ENCODE measurements around the gene ATG9B.

ATG9B gene

DNA sequence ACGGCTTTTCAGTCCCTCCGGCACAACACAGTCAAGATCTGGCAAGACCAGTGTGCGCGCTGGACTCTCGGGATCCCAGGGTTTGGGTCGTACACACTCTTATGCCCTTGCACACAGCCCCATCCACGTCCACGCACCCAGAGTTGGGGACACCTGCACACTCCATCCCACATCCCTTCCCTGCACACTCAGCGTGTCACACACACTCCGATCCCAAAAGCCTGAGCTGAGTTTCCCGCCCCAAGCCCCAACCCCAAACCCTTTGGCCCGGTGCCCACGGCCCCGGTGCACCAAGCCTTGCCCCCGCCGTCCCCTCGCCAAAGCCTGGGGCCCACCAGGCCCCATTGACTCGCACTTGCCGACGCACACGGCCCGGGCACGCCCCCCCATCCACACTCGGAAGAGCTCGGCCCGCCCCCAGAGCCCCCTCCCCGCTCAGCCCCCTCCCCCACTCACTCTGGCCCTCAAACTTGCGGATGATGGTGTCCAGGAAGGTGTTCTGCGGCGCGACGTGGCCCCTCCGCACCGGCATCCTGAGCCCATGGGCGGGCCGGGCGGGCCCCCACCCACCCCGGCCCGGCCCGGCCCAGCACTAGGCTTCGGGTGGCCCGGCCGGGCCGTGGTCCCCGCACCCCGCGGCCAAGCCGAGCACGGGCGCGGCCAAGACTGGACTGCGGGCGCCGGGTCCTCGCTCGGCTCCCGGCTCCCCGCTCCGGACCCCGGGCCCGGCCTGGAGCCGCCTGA, 46.7 kb downstream of the ATG9B start:
- no peak overlapping the region for H3K4me3 ChIP-seq (ENCODE audit: low read depth, low read length)
- no peaks in the 10 kb centered on the region for H3K4me1 ChIP-seq (ENCODE audit: control insufficient read depth, insufficient read depth, low read length, unreplicated experiment)
- H3K79me2 ChIP-seq (ENCODE audit: control insufficient read depth, insufficient read depth, low read length, unreplicated experiment), result no peaks in the 10 kb centered on the region
- no peak overlapping the region for H3K27ac ChIP-seq (ENCODE audit: low read depth, low read length)
- H3K36me3 ChIP-seq (ENCODE audit: insufficient read depth, low read length), result no peaks in the 10 kb centered on the region
- H2AFZ ChIP-seq (ENCODE audit: low read length, unreplicated experiment), result no peak overlapping the region
- H3K27me3 ChIP-seq (ENCODE audit: insufficient read depth, low read length), result peaks cover 92% of the 10 kb centered on the region

DNA sequence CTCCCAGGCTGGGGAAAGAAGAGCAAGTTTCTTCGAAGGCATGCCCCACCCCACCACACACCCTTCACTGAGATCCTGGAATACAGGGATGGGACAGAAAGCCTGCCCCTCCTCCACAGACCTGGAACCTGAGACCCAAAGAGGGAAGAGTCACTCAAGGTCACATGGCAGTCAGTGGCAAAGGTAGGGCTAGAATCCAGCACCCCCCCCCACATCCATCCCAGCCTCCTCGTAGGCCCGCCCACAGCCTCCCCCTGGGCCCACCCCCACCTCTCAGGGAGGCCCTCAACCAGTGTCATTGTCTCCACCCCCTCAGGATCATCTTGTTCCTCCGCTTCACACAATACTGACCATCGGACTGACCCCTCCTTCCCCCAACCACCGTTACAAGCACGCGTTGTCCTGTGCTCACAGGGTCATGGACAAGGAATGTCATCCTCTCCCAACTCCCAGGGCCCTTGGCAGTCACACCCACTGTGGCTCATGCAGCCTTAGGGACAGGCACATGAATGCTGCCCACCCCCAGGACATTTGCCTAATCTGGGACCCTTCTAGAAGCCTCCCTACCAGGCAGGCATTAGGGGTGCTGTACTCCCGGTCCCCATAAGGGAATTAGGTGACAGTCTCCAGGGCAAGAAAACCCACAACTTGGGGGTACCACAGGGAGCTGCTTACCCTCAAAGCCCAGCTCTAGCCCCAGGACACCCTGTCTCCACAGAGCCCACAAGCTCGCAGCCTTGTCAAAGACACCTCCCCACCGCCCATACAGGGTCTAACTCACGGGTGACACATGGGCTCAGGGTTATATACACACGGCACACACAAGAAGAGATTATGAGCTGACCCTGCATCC, 47.5 kb downstream of the ATG9B start:
- Histone ChIP-seq H3K4me1 (ENCODE audit: control insufficient read depth, insufficient read depth, low read length, unreplicated experiment) (no peaks in the 10 kb centered on the region), H3K79me2 (ENCODE audit: control insufficient read depth, insufficient read depth, low read length, unreplicated experiment) (no peaks in the 10 kb centered on the region), H3K36me3 (ENCODE audit: insufficient read depth, low read length) (no peaks in the 10 kb centered on the region), H2AFZ (ENCODE audit: low read length, unreplicated experiment) (no peak overlapping the region), H3K27ac (ENCODE audit: low read depth, low read length) (no peak overlapping the region), H3K4me3 (ENCODE audit: low read depth, low read length) (no peak overlapping the region), H3K27me3 (ENCODE audit: insufficient read depth, low read length) (peaks cover 89% of the 10 kb centered on the region)

DNA sequence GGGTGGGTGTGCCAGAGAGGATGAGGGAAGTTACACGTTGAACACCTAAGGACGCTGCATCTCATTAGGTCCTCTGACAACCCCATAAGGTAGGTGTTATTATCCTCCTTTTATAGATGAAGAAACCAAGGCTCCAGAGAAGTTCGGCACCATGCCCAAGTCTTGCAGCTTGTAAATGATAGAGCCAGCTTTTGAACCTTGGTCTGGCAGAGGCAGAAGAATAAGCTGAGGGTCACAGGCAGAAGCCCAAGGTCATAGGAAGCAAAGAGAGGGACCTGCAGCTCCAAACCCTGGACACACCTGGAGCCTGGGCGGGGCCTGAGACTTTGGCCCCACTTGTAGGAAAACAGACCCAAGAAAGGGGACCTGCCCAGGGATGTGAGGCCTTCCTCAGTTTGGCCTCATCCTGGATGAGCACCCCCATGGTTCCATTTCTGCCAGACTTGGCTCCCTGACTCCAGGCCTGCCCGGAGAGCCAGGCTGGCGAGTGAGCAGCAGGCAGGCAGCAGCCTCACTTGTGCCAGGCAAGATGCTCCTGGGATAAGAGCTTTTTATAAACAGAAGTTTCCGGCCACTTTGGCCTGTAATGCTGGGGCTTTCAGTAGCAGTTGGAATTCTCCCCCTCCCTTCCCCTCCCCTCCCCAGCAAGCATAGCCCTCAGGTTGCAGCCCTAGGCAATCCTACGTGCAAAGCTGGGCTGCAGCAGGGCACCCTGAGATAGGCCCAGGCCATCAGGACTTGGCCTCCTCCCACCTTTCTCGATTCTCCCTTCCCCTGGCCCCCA, 48.6 kb downstream of the ATG9B start:
- peaks cover 82% of the 10 kb centered on the region for H3K27me3 ChIP-seq (ENCODE audit: insufficient read depth, low read length)
- H3K4me1 ChIP-seq (ENCODE audit: control insufficient read depth, insufficient read depth, low read length, unreplicated experiment), result no peaks in the 10 kb centered on the region
- H3K4me3 ChIP-seq (ENCODE audit: low read depth, low read length), result no peak overlapping the region
- H3K79me2 ChIP-seq (ENCODE audit: control insufficient read depth, insufficient read depth, low read length, unreplicated experiment), result no peaks in the 10 kb centered on the region
- H3K36me3 ChIP-seq (ENCODE audit: insufficient read depth, low read length), result no peaks in the 10 kb centered on the region
- H3K27ac ChIP-seq (ENCODE audit: low read depth, low read length), result no peak overlapping the region
- no peak overlapping the region for H2AFZ ChIP-seq (ENCODE audit: low read length, unreplicated experiment)

DNA sequence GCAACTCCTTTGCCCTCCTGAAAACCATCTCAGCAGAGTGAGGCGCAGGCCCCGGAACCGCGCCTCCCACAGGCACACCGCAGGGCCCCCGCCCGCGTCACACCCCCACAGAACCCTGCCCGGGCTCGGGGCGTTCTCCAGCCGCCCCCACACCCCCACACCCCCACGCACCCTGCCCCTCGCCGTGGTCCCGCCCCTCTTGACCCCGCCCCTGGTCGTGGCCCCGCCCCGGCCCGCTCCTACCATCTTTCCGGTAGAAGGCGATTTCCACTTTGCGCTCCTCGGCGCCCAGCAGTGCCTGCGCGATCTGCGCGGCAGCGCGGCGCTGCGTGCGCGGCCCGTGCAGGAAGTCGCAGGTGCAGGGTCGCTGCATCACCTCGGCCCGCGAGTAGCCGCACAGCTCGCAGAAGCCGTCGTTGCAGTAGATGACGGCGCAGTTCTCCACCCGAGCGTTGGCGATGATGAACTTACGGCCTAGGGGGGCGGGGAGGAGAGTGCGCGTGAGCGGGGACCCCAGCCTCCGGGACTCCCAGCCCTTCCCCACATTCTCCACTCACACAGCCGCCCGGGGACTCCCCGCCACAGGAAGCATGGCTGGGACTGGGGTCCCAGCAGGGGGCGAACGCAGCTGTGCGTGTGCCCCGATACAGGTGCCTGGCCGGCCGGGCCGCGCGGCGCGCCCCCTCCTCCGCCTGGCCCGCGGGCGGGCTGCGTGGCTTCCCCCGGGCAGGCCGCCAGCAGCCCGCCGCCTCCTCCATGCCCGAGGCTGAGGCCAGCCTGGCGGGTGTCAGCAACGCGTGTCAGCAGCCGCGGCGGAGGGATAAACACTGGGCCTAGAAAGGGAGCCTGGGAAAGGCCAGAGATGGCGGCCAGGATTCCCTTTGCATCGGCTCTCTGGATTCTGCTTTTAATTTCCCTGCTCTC, 49.6 kb downstream of the ATG9B start:
- Histone ChIP-seq H3K36me3 (ENCODE audit: insufficient read depth, low read length) (no peaks in the 10 kb centered on the region), H3K4me1 (ENCODE audit: control insufficient read depth, insufficient read depth, low read length, unreplicated experiment) (no peaks in the 10 kb centered on the region), H3K27me3 (ENCODE audit: insufficient read depth, low read length) (peaks cover 77% of the 10 kb centered on the region), H3K27ac (ENCODE audit: low read depth, low read length) (no peak overlapping the region), H3K4me3 (ENCODE audit: low read depth, low read length) (peak overlapping the region; percentile 75), H3K79me2 (ENCODE audit: control insufficient read depth, insufficient read depth, low read length, unreplicated experiment) (no peaks in the 10 kb centered on the region), H2AFZ (ENCODE audit: low read length, unreplicated experiment) (peak overlapping the region; percentile 38)

DNA sequence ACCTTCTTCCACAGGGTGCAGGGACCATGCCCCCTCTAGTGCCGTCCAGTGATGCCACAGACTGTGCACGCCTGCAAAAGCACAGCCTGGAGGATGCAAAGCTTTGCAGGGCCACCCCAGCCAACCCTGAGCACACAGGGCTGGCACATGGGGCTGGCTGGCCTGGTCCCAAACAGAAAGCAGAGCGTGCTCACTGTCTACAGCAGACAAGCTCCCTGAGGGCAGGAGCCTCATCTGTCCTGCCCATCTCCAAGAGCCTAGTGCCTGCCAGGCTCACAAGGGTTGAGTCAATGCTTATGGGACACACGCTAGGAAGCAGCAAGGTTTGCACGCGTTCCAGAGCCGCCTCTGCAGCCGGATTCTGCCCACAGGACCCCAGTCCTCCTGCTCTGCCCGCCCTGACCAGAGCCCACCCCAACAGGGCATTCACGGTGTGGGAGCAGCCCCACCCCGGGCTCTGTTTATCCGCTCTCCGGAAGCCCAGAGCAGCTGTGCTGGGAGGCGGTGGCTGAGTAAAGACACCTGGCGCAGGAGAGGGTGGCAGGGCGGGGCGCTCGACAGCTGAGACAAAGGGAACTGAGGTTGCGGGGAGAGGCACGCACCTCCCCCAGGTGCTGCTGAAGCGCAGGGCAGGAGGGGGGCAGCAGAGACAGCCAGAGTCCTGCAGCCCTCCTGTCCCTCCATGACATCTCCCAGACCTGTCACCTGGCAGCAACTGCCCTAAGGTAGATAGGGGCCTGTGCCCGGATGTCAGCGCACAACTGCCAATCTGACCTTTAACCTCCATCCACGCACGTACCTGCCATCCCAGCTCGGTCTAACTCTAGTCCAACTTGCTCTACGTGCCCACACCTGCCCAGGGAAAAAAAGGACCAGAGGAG, 50.5 kb downstream of the ATG9B start:
- no peaks in the 10 kb centered on the region for H3K79me2 ChIP-seq (ENCODE audit: control insufficient read depth, insufficient read depth, low read length, unreplicated experiment)
- H3K27me3 ChIP-seq (ENCODE audit: insufficient read depth, low read length), result peaks cover 77% of the 10 kb centered on the region
- H3K36me3 ChIP-seq (ENCODE audit: insufficient read depth, low read length), result no peaks in the 10 kb centered on the region
- no peak overlapping the region for H3K4me3 ChIP-seq (ENCODE audit: low read depth, low read length)
- H3K4me1 ChIP-seq (ENCODE audit: control insufficient read depth, insufficient read depth, low read length, unreplicated experiment), result no peaks in the 10 kb centered on the region
- no peak overlapping the region for H3K27ac ChIP-seq (ENCODE audit: low read depth, low read length)
- H2AFZ ChIP-seq (ENCODE audit: low read length, unreplicated experiment), result no peak overlapping the region

DNA sequence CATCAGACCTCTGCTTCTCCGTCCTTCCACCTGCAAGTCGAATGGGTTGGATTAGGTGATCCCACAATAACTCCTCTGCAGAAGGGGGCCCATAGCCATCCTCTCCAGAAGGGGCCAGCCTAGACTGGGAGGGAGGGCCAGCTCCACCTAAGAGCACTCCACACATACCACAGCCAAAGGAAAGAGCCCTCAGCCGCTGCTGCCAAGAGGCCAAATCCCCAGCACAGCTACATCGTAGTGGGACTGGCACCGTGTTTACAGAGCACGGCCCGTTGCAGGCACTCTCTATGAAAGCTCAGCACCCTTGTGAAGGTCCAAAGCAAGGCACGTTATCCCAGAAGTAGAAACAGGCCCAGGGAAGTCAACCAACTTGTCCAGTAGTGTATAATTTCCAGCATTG, 51.6 kb downstream of the ATG9B start:
- no peak overlapping the region for H2AFZ ChIP-seq (ENCODE audit: low read length, unreplicated experiment)
- H3K27ac ChIP-seq (ENCODE audit: low read depth, low read length), result no peak overlapping the region
- H3K4me1 ChIP-seq (ENCODE audit: control insufficient read depth, insufficient read depth, low read length, unreplicated experiment), result no peaks in the 10 kb centered on the region
- H3K36me3 ChIP-seq (ENCODE audit: insufficient read depth, low read length), result no peaks in the 10 kb centered on the region
- H3K27me3 ChIP-seq (ENCODE audit: insufficient read depth, low read length), result peaks cover 81% of the 10 kb centered on the region
- H3K79me2 ChIP-seq (ENCODE audit: control insufficient read depth, insufficient read depth, low read length, unreplicated experiment), result no peaks in the 10 kb centered on the region
- H3K4me3 ChIP-seq (ENCODE audit: low read depth, low read length), result no peak overlapping the region

DNA sequence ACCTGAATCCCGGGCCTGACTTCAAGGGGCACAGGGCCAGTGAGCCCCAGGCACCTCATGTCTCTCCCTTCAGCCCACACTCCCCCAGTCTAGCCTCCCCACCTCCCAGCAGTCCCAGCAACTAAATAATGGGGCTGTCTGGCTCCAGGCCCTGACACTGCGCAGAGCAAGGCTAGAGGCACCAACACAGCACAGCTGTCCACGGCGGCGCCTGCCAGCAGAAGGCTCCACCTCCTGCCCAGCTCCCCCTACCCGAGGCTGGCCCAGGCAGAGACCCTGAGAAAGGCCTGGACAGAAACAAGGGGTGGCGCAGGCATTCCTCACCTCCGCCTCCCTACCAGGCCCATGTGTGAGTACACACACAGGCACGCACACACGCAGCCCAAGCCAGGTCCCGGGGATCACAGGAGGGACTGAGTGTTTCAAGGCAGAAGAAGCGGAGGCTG, 52.2 kb downstream of the ATG9B start:
- no peaks in the 10 kb centered on the region for H3K4me1 ChIP-seq (ENCODE audit: control insufficient read depth, insufficient read depth, low read length, unreplicated experiment)
- no peak overlapping the region for H3K4me3 ChIP-seq (ENCODE audit: low read depth, low read length)
- H2AFZ ChIP-seq (ENCODE audit: low read length, unreplicated experiment), result no peak overlapping the region
- no peaks in the 10 kb centered on the region for H3K79me2 ChIP-seq (ENCODE audit: control insufficient read depth, insufficient read depth, low read length, unreplicated experiment)
- H3K27me3 ChIP-seq (ENCODE audit: insufficient read depth, low read length), result peaks cover 82% of the 10 kb centered on the region
- H3K27ac ChIP-seq (ENCODE audit: low read depth, low read length), result no peak overlapping the region
- H3K36me3 ChIP-seq (ENCODE audit: insufficient read depth, low read length), result no peaks in the 10 kb centered on the region

DNA sequence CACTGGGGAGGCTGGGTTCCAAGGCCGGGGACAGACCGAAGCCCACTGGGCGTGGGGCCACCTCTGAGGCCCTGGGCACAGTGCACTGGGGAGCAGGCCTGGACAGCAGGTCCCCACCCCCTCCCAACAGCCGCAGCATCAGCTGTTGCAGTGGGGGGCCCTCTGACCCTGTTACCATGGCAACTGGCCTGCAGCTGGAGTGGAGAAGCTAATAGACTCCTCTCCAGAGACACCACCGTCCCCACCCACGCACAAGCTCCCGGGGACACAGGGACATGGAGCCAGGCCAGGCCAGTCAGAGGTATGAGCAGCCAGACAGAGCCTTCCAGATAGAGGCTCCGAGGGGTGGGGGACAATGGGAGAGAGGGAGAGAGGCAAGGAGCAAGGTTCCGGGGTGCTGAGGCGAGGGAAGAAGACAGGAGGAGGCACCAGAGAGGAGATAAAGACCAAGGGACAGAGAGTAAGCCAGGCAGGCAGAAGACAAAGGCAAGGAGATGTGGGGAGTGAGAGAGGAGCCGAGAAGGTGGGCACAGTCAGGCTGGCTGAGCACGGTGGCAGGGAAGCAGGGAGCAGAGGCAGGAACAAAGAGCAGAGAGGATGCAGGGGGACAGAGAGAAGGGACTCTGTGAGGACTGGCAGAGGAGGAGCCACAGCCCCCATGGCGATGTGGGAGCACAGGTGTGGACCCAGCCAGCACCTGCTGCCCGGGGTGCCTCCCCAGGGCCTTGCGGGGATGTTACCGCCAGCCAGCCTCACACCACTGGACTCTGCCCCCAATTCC, 52.9 kb downstream of the ATG9B start:
- no peak overlapping the region for H2AFZ ChIP-seq (ENCODE audit: low read length, unreplicated experiment)
- no peaks in the 10 kb centered on the region for H3K36me3 ChIP-seq (ENCODE audit: insufficient read depth, low read length)
- H3K27me3 ChIP-seq (ENCODE audit: insufficient read depth, low read length), result peaks cover 80% of the 10 kb centered on the region
- no peaks in the 10 kb centered on the region for H3K4me1 ChIP-seq (ENCODE audit: control insufficient read depth, insufficient read depth, low read length, unreplicated experiment)
- no peak overlapping the region for H3K27ac ChIP-seq (ENCODE audit: low read depth, low read length)
- H3K4me3 ChIP-seq (ENCODE audit: low read depth, low read length), result no peak overlapping the region
- H3K79me2 ChIP-seq (ENCODE audit: control insufficient read depth, insufficient read depth, low read length, unreplicated experiment), result no peaks in the 10 kb centered on the region

DNA sequence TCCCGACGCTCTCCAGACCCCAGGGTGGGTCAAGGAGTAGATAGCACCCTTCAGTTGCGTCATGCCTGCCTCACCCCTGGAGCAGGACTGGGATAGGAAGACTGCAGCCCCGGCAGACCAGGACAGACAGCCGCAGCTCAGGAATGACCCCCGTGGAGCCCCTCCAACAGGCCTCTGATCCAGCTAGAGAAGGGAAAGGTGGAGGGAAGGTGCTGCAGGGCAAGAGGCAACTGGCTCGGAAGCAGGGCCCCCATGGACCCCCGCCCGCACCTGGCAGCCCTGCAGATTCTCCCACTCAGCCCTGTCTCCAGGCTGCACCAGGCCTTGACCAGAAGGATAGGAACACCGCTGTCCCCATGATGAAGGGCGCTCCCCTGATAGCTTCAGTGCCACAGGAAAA, 53.9 kb downstream of the ATG9B start:
- H2AFZ ChIP-seq (ENCODE audit: low read length, unreplicated experiment), result no peak overlapping the region
- H3K27me3 ChIP-seq (ENCODE audit: insufficient read depth, low read length), result peaks cover 79% of the 10 kb centered on the region
- no peak overlapping the region for H3K27ac ChIP-seq (ENCODE audit: low read depth, low read length)
- no peaks in the 10 kb centered on the region for H3K79me2 ChIP-seq (ENCODE audit: control insufficient read depth, insufficient read depth, low read length, unreplicated experiment)
- H3K4me1 ChIP-seq (ENCODE audit: control insufficient read depth, insufficient read depth, low read length, unreplicated experiment), result no peaks in the 10 kb centered on the region
- H3K4me3 ChIP-seq (ENCODE audit: low read depth, low read length), result no peak overlapping the region
- H3K36me3 ChIP-seq (ENCODE audit: insufficient read depth, low read length), result no peaks in the 10 kb centered on the region
